Neuron (in vitro differentiated cells): ENCODE measurements around the gene DNAJC9.
A peak's percentile ranks its signal among the peaks of the same experiment; 100 is the strongest.

Source experiments
- H2AFZ ChIP-seq: one replicate; pipeline ENCODE4 v1.6.1; 2013; ENCODE audit warnings: low read depth, mild to moderate bottlenecking, inconsistent platforms, low read length, moderate library complexity
- H3K27me3 ChIP-seq: one replicate; pipeline ENCODE4 v1.6.1; 2013; ENCODE audit warnings: low read length; ENCODE audit not compliant: insufficient read depth
- H3K36me3 ChIP-seq: one replicate; pipeline ENCODE4 v1.6.1; 2013; ENCODE audit warnings: low read length; ENCODE audit not compliant: insufficient read depth
- H3K4me1 ChIP-seq: one replicate; pipeline ENCODE4 v1.6.1; 2013; ENCODE audit warnings: low read length; ENCODE audit not compliant: insufficient read depth
- H3K4me3 ChIP-seq: 2 replicates; pipeline ENCODE4 v1.5.1; 2013; ENCODE audit warnings: mild to moderate bottlenecking, low read length, moderate library complexity
- H3K9me3 ChIP-seq: one replicate; pipeline ENCODE4 v1.6.1; 2013; ENCODE audit warnings: low read length

Gene DNAJC9

DNA sequence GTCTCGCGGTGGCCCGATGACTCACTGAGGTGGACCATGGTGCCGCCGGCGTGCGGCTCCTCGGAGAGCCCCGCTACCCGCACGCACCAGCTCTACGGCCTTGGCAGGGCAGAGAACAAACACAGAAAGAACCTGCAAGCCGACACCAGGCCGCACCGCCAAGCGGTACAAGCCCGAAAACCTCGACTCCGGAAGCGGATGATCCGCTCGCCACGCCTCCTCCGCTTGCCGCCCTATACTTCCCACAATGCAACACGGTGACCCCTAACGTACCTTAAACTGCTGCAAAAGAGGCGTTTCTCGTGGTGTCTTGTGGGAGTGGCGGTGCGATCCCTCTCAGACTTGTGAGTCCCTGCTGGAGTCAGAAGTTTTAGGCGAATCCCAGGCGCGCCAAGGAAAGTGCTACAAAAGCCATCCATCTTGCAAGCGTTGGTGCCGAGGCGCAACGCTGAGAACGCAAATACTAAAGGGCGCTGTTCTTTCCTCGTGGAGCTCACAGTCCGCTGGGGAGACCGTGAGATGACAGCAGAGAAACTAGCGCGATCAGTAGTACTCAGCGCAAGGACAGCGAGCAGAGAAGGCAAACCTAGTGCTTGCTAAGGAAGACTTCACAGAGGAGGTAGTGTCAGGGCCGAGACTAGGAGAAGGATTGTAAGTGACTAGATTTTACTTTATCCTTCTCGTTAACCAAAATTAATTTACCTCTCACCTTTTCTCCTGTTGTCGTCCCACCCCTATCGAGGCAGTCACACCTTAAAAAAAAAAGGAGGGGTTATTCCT is 5.6 kb upstream of the DNAJC9 start, which contains the start of gene MRPS16:
Gene MRPS16 (minus strand): TSS at position 200 of the 780 bp plus-strand sequence. CDS start 162 bp downstream, at position 38.
- H3K27me3 ChIP-seq, result no peaks in the 10 kb centered on the region

DNA sequence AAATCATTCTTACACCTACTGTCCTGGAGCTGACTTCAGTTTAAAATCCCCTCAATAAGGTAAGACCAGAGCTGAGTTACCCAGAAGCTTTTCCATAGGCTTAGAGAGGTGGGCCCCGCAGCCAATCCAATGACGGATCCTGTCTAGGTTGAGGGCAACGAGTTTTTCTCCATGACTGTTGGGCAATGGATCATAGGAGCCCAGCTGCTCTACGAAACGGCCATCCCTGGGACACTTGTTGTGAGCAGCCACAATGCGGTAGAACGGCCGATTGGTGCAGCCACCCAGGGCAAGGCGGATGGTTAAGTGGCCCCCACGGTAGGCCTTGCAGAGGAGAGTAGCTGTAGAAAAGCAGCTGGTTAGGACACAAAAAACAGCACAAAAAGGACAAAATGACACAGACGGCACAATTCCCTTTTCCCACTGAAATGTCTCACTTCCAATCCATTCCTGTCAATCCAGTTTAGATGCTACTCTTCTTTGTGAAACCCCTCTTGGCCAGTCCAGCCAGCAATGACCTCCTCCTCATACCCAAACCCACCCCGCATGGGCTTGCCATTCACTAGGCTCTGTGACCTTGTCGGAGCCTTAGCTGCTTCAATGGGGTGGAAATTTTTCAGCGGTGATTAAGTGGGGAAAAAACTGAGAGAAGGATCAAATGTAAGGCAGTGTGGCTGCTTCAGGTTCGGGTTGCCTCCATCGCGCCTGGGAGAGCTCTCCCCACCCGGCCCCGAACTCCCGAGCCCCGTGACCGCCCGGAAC is 4.8 kb upstream of the DNAJC9 start:
- Histone ChIP-seq H3K36me3 (peaks cover 14% of the 10 kb centered on the region), H3K9me3 (no peaks in the 10 kb centered on the region), H3K27me3 (no peaks in the 10 kb centered on the region), H2AFZ (peak overlapping the region; percentile 39), H3K4me1 (peaks cover 28% of the 10 kb centered on the region), H3K4me3 (peak overlapping the region; percentile 91)

More for the DNA sequence above, 5.6 kb upstream of the DNAJC9 start, which contains the start of gene MRPS16:
- Histone ChIP-seq H3K4me1 (peaks cover 25% of the 10 kb centered on the region), H3K4me3 (peak within 1 kb of the TSS; percentile 91), H3K9me3 (no peaks in the 10 kb centered on the region), H3K36me3 (peaks cover 14% of the 10 kb centered on the region), H2AFZ (peak within 1 kb of the TSS; percentile 39)

DNA sequence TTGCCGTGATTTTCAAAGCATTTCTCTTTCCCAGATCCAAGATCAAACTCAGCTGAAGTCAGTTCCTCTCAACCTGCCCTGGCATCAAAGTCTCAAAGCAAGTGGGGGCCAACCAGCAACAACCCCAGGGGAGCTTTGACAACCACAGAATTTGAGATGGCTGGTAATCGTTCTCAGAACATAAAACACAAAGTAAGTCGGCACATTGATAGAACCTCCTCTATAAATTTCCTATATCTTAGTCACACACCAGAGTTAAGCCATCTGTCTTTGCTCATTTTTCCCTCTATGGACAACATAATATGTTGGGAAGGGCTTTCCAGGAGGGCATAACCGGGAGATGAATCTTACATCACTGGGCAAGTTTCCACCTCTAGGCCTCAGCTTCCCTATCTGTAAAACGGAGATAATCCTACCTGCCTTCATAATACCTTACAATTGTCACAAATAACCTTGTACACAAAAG is 1.2 kb upstream of the DNAJC9 start:
- no peaks in the 10 kb centered on the region for H3K27me3 ChIP-seq
- peaks cover 39% of the 10 kb centered on the region for H3K36me3 ChIP-seq
- H3K9me3 ChIP-seq, result no peaks in the 10 kb centered on the region
- no peak overlapping the region for H3K4me3 ChIP-seq
- H2AFZ ChIP-seq, result no peak overlapping the region
- peaks cover 41% of the 10 kb centered on the region for H3K4me1 ChIP-seq

DNA sequence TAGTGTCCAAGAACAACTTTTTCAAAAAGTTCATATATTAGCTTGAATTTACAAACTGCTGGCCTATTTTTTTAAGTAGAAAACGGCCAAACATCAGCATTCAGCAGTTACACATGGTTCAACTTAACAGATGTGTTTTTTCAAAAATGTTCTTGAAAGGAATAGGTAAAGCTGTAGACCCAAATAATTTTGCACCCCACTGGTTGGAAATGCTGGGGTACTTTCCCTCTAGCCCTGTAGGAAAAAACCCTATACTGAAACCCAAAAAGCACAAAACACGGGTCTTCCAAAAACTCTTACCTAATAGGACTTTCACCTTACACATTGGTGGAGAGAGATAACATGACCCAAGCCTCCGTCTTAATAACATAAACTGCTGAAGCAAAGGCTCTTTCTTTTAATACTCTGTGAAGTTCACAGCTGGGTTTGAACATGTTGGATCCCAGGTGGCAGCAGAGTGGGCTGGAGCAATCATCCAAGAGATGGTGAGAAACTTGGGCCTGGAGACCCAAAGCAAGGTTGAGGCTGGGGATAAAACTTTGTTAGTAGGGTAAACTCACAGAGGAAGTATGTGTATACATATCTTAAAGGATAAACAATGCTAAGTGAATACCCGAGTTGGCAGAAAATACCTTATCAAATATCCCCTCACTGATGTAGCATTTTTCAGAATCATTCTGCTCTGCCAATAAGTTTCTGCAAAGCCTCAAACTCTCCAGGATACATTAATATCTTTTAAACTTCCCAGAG is 629 bp upstream of the DNAJC9 start:
- Histone ChIP-seq H3K4me3 (peak overlapping the region; percentile 99), H3K4me1 (peaks cover 38% of the 10 kb centered on the region), H2AFZ (peak overlapping the region; percentile 43), H3K27me3 (no peaks in the 10 kb centered on the region), H3K9me3 (no peaks in the 10 kb centered on the region), H3K36me3 (peaks cover 44% of the 10 kb centered on the region)

DNA sequence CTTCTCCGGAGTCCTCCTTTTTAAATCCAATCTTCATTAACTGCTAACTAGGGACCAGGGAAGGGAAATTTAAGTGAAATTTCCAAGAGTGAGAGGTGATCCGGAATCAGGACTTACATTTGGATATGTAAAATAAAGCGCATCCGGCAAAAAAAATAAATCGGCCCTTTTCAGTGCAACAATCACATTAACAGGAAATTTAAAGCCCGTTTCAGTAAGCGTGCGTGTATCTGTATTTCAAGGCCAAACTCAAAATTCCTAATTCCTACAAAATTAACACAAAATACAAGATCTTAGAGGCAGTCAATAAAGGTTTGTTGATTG is 771 bp downstream of the DNAJC9 start:
- H3K4me1 ChIP-seq, result peaks cover 31% of the 10 kb centered on the region
- H2AFZ ChIP-seq, result peak overlapping the region; percentile 43
- H3K36me3 ChIP-seq, result peaks cover 57% of the 10 kb centered on the region
- H3K9me3 ChIP-seq, result no peaks in the 10 kb centered on the region
- no peaks in the 10 kb centered on the region for H3K27me3 ChIP-seq
- H3K4me3 ChIP-seq, result peak overlapping the region; percentile 99

DNA sequence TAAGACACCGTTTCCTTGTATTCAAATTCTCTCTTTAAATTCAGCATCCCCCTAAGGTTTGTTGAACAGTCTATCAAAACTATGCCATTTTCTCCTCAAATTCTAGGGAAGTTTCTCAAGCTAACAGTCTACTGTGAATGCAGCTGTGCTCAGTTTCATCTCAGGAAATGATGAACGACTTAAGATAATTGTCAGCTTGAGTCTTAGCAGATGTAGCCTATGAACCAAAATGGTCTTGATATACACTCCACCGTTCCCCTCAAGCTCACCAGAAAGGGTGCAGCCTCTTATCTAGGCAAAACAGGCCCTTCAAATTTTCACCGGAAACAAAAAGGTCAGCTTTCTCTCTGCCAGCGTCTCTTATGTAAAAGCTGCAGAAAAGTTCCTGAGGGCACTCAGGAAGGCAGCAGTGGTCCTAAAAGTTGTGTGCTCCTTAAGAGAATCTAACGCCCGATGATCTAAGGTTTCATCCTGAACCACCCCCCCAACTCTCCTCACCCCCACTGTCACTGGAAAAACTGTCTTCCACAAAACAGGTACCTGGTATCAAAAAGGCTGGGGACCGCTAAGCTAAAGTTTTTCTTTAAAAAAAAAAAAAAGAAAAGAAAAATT is 2.1 kb downstream of the DNAJC9 start:
- Histone ChIP-seq H3K4me3 (peak overlapping the region; percentile 99), H3K27me3 (no peaks in the 10 kb centered on the region), H2AFZ (no peak overlapping the region), H3K9me3 (no peaks in the 10 kb centered on the region), H3K4me1 (peaks cover 26% of the 10 kb centered on the region), H3K36me3 (peaks cover 60% of the 10 kb centered on the region)

DNA sequence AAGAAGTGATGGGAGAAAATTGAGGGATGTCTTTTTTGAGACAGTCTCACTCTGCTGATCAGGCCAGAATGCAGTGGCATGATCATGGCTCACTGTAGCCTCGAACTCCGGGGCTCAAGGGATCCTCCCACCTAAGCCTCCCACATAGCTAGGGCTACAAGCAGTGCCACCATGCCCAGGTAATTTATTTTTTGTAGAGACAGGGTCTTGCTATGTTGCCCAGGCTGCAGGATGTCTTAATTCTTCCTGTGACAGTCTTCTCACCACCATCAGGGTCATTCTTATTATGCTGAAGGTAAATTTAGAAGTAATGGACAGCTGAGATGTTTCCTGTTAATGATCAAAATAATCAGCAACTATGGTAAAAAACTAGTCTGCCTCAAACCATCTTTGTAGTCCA is 7.1 kb downstream of the DNAJC9 start:
- no peaks in the 10 kb centered on the region for H3K9me3 ChIP-seq
- H3K4me3 ChIP-seq, result no peak overlapping the region
- peaks cover 8% of the 10 kb centered on the region for H3K4me1 ChIP-seq
- H2AFZ ChIP-seq, result no peak overlapping the region
- peaks cover 82% of the 10 kb centered on the region for H3K36me3 ChIP-seq
- no peaks in the 10 kb centered on the region for H3K27me3 ChIP-seq

DNA sequence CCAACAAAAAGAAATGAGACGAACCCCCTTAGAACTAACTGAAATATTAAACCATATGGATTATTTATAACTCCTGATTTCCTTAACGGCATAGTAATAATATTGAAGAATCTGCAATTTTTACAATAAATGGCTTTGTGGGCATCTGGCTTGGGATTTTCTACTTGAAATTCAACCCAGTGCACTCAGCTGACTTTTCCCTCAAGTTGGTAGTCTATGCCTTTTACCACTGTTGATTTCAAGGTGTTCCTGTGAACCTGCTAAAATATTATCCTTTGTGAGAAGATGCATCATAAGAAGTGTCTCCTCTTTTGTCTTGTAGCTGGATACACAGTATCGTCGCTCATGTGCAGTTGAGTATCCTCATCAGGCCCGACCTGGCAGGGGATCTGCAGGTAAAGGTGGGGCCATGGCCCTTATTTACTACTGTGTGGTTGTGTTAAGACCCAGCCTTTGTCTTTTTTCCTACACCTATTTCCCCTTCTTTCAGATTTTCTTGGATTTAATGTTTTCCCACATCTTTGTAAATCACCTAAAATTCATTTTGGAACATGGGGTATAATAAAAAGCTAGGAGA is 8.0 kb downstream of the DNAJC9 start:
- H3K9me3 ChIP-seq, result no peaks in the 10 kb centered on the region
- H3K4me3 ChIP-seq, result no peak overlapping the region
- no peaks in the 10 kb centered on the region for H3K4me1 ChIP-seq
- H2AFZ ChIP-seq, result no peak overlapping the region
- no peaks in the 10 kb centered on the region for H3K27me3 ChIP-seq
- peaks cover 82% of the 10 kb centered on the region for H3K36me3 ChIP-seq

DNA sequence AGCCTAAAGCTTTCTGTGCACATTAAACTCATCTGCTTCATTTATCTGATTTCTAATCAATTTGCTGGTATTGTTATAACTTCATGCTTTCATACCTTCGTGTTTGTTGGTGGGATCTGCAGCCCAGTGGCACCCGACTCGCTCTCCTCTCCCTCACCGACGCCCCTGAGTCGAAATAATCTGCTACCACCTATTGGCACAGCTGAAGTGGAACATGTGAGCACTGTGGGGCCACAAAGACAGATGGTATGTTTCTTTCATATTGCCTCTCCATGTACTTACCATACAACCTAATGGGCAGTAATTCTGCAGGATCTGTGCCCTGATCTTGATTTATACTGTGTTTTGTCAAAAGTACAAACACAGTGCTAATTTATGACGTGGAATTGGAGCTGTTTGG is 12.4 kb downstream of the DNAJC9 start:
- Histone ChIP-seq H3K4me1 (no peaks in the 10 kb centered on the region), H3K9me3 (no peaks in the 10 kb centered on the region), H3K4me3 (no peak overlapping the region), H3K27me3 (no peaks in the 10 kb centered on the region), H2AFZ (no peak overlapping the region), H3K36me3 (peaks cover 72% of the 10 kb centered on the region)

DNA sequence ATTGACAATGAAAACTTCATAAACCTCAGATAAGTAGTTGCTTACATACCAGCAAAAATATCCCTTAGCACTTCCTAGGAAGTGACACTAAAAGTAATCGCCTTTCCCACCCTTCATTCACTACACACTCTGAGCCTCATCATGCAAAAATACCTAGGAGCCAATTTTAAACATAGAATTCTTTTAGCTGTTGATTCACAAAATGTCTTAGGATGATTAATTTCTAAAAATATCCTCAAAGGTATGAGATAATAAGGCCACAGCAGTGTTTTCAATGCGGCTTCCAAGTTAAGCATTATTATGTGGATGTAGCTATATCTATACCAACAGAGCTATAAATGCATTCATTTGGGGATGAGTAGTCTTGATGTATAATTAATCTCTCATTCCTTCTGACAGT is 13.2 kb downstream of the DNAJC9 start:
- H3K36me3 ChIP-seq, result peaks cover 64% of the 10 kb centered on the region
- H3K4me1 ChIP-seq, result no peaks in the 10 kb centered on the region
- H2AFZ ChIP-seq, result no peak overlapping the region
- no peaks in the 10 kb centered on the region for H3K9me3 ChIP-seq
- H3K27me3 ChIP-seq, result no peaks in the 10 kb centered on the region
- no peak overlapping the region for H3K4me3 ChIP-seq

DNA sequence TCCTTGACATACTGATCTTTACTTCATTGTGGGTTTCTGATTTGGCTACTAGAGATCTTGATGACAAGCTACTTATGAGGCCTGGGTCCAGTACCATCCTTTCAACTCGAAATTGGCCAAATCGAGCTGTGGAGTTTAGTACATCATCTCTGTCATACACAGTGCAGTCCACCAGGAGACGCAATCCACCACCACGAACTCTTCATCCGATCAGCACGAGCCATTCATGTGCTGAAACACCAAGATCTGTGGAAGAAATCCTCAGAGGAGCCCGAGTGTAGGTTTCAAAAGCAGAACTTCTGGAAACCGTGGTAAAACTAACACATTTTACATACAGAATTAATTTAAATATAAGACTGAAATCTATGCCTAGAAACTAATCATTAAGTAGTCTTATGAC is 14.2 kb downstream of the DNAJC9 start:
- Histone ChIP-seq H2AFZ (no peak overlapping the region), H3K9me3 (no peaks in the 10 kb centered on the region), H3K4me1 (no peaks in the 10 kb centered on the region), H3K27me3 (no peaks in the 10 kb centered on the region), H3K4me3 (no peak overlapping the region), H3K36me3 (peaks cover 56% of the 10 kb centered on the region)

DNA sequence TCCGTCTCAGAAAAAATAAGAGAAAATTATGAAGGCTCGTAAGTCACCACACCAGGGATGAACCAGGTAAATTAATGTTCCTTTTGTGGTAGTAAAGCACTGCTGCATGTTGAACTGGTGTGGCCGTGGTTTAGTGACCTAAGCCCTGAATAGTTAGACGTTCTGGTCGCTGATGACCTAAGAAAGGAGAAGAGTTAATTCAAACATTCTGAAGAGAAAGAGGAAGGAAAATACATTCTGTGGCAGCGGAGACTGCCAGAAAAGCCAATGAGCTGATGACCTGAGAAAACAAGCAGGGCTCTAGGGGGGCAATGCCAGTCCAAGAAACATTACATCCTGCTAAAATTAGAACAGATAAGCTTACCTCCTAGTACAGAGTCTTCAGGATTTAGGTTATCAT is 17.5 kb downstream of the DNAJC9 start:
- H2AFZ ChIP-seq, result no peak overlapping the region

More for the DNA sequence above, 17.5 kb downstream of the DNAJC9 start:
- Histone ChIP-seq H3K36me3 (peaks cover 39% of the 10 kb centered on the region), H3K4me3 (no peak overlapping the region), H3K4me1 (no peaks in the 10 kb centered on the region), H3K9me3 (no peaks in the 10 kb centered on the region), H3K27me3 (no peaks in the 10 kb centered on the region)
